OCI-LY1 (cell line): Measurements from ENCODE around the gene FAM13C.

Source experiments
- H2AFZ ChIP-seq: fragments of 200-600 bp; sonication (generic), shearing (Covaris generic); 2 replicates; pipeline ENCODE4 v1.6.0; 2014; ENCODE audit warnings: antibody characterized with exemption, mild to moderate bottlenecking, low read length
- H3F3A ChIP-seq: fragments of 200-600 bp; sonication (generic), shearing (Covaris generic); 2 replicates; pipeline ENCODE4 v1.6.0; 2014; ENCODE audit warnings: mild to moderate bottlenecking, antibody characterized with exemption, low read length, moderate library complexity; ENCODE audit not compliant: insufficient read depth
- H3K27ac ChIP-seq: fragments of 200-600 bp; sonication (generic); 2 replicates; pipeline ENCODE4 v1.5.1; 2014; ENCODE audit warnings: low read length, mixed run types, mild to moderate bottlenecking, low read depth; ENCODE audit not compliant: poor library complexity, severe bottlenecking
- H3K27me3 ChIP-seq: fragments of 200-600 bp; sonication (generic); 2 replicates; pipeline ENCODE4 v1.6.0; 2014; ENCODE audit warnings: antibody characterized with exemption, mild to moderate bottlenecking, low read length, moderate library complexity; ENCODE audit not compliant: insufficient read depth
- H3K36me3 ChIP-seq: fragments of 200-600 bp; sonication (generic); 2 replicates; pipeline ENCODE4 v1.6.1; 2014; ENCODE audit warnings: mild to moderate bottlenecking, antibody characterized with exemption, low read length, moderate library complexity, mixed read lengths; ENCODE audit not compliant: insufficient read depth
- H3K4me1 ChIP-seq: fragments of 200-600 bp; sonication (generic); 2 replicates; pipeline ENCODE4 v1.5.1; 2014; ENCODE audit warnings: mild to moderate bottlenecking, low read length, moderate library complexity; ENCODE audit not compliant: insufficient read depth, severe bottlenecking
- H3K4me2 ChIP-seq: fragments of 200-600 bp; sonication (generic), shearing (Covaris generic); 2 replicates; pipeline ENCODE4 v1.6.1; 2014; ENCODE audit warnings: low read length
- H3K4me3 ChIP-seq: fragments of 200-600 bp; sonication (generic); 2 replicates; pipeline ENCODE4 v1.5.1; 2014; ENCODE audit warnings: low read length, low read depth, mild to moderate bottlenecking, mixed read lengths; ENCODE audit not compliant: poor library complexity, severe bottlenecking
- H3K79me2 ChIP-seq: fragments of 200-600 bp; shearing (Covaris generic); 2 replicates; pipeline ENCODE4 v1.6.1; 2016; ENCODE audit warnings: mixed run types, low read length, mixed read lengths; ENCODE audit not compliant: insufficient read depth
- H3K9ac ChIP-seq: fragments of 200-600 bp; sonication (generic), shearing (Covaris generic); 2 replicates; pipeline ENCODE4 v1.6.1; 2014; ENCODE audit warnings: mild to moderate bottlenecking, low read length, mixed read lengths
- H3K9me2 ChIP-seq: fragments of 200-600 bp; sonication (generic), shearing (Covaris generic); 2 replicates; pipeline ENCODE4 v1.6.1; 2014; ENCODE audit warnings: low read depth, mild to moderate bottlenecking, low read length, mixed read lengths
- H3K9me3 ChIP-seq: fragments of 200-600 bp; shearing (Covaris generic); 2 replicates; pipeline ENCODE4 v1.6.1; 2014; ENCODE audit warnings: low read length, mixed read lengths
- H4K20me1 ChIP-seq: fragments of 200-600 bp; sonication (generic), shearing (Covaris generic); 2 replicates; pipeline ENCODE4 v1.6.0; 2016; ENCODE audit warnings: mild to moderate bottlenecking, low read length; ENCODE audit not compliant: insufficient read depth
- EZH2 ChIP-seq: fragments of 200-600 bp; sonication (generic), shearing (Covaris generic); IDR thresholded peaks from 2 replicates; pipeline ENCODE4 v1.8.0; 2017; ENCODE audit warnings: borderline replicate concordance, mixed run types, mild to moderate bottlenecking, antibody characterized with exemption, low read length, moderate library complexity, mixed read lengths
- TF ChIP-seq, protein P1 (sequence below): fragments of 200-600 bp; sonication (generic), shearing (Covaris generic); IDR thresholded peaks from 2 replicates; pipeline ENCODE4 v1.5.1; 2017; ENCODE audit warnings: mild to moderate bottlenecking, antibody characterized with exemption, low read length, moderate library complexity, mixed read lengths

The FAM13C gene

DNA sequence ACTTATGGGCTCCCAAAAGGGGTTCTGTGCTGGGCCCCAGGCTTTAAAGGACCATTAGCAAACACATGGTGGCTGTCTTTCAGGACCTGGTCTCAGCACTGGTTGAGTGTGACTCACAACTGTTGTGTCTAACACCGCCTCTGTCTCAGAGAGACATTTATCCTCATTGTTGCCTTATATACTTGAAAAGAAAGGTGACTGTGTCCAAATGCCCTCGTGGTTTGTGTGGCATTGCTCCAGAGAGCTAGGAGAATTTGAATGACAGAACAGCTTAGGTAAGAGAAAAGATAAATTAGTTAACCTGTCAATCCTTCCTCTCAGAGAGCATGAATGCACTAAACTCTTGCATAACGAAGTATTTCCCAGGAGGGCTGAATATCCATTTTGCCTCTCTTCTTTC lies 14.5 kb upstream of the FAM13C start:
- no peak overlapping the region for H3K4me3 ChIP-seq
- no peak for TF ChIP-seq EZH2
- TF ChIP-seq, protein P1, sequence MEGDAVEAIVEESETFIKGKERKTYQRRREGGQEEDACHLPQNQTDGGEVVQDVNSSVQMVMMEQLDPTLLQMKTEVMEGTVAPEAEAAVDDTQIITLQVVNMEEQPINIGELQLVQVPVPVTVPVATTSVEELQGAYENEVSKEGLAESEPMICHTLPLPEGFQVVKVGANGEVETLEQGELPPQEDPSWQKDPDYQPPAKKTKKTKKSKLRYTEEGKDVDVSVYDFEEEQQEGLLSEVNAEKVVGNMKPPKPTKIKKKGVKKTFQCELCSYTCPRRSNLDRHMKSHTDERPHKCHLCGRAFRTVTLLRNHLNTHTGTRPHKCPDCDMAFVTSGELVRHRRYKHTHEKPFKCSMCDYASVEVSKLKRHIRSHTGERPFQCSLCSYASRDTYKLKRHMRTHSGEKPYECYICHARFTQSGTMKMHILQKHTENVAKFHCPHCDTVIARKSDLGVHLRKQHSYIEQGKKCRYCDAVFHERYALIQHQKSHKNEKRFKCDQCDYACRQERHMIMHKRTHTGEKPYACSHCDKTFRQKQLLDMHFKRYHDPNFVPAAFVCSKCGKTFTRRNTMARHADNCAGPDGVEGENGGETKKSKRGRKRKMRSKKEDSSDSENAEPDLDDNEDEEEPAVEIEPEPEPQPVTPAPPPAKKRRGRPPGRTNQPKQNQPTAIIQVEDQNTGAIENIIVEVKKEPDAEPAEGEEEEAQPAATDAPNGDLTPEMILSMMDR, result no peak
- H3K27ac ChIP-seq, result no peak overlapping the region
- H4K20me1 ChIP-seq, result no peaks in the 10 kb centered on the region
- H3K27me3 ChIP-seq, result no peaks in the 10 kb centered on the region
- H3K9me2 ChIP-seq, result no peaks in the 10 kb centered on the region
- no peaks in the 10 kb centered on the region for H3K79me2 ChIP-seq
- no peak overlapping the region for H2AFZ ChIP-seq
- H3K4me1 ChIP-seq, result no peaks in the 10 kb centered on the region
- no peaks in the 10 kb centered on the region for H3F3A ChIP-seq
- no peaks in the 10 kb centered on the region for H3K36me3 ChIP-seq
- H3K9ac ChIP-seq, result no peak overlapping the region
- no peaks in the 10 kb centered on the region for H3K9me3 ChIP-seq
- no peak overlapping the region for H3K4me2 ChIP-seq

DNA sequence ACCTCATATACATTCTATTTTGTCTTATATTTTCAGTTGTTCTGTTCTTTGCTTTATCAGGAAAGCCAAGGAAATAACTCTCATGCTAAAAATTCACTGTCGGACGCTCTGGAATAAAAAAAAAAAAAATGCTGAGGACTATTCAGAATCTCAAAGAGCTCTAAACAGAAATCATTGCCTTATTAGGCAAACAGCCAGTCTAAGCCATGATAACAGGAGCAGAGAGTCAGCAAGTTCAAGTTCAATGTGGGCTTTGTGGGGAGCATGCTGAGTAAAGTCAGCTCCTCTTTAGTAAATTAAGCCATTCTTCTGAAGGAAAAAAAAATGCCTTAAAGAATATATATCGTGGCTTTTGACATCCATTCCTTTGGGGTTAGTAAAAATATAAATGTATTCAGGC lies 13.6 kb upstream of the FAM13C start:
- no peak overlapping the region for H3K4me3 ChIP-seq
- H3K9ac ChIP-seq, result no peak overlapping the region
- H3K79me2 ChIP-seq, result no peaks in the 10 kb centered on the region
- H2AFZ ChIP-seq, result no peak overlapping the region
- H3K4me1 ChIP-seq, result no peaks in the 10 kb centered on the region
- H3K4me2 ChIP-seq, result no peak overlapping the region
- no peaks in the 10 kb centered on the region for H3K27me3 ChIP-seq
- H3K36me3 ChIP-seq, result no peaks in the 10 kb centered on the region
- no peaks in the 10 kb centered on the region for H3K9me2 ChIP-seq
- no peaks in the 10 kb centered on the region for H3K9me3 ChIP-seq
- no peak overlapping the region for H3K27ac ChIP-seq
- H4K20me1 ChIP-seq, result no peaks in the 10 kb centered on the region
- no peak for TF ChIP-seq EZH2
- TF ChIP-seq, protein P1, result no peak
- H3F3A ChIP-seq, result no peaks in the 10 kb centered on the region

DNA sequence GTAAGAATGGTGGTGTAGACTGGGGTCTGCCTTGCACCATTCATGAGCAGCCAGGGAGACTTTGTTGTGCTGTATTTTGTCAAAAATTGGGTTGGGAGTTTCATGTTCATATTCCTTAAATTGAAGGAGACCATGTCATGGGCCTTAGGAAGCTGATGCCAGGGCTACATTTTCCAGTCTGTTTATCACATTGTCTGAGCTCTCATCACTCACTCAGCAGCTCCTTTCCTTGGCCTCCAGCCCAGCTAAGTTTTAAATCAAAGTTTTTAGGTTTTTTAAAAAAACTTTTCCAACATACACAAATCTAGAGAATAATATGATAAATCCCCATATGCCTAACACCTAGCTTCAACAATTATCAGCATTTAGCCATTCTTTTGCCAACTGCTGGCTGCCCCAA lies 12.6 kb upstream of the FAM13C start:
- H2AFZ ChIP-seq, result no peak overlapping the region
- H3K9me3 ChIP-seq, result no peaks in the 10 kb centered on the region
- TF ChIP-seq, protein P1, result no peak
- no peak for TF ChIP-seq EZH2
- H3K79me2 ChIP-seq, result no peaks in the 10 kb centered on the region
- no peak overlapping the region for H3K4me3 ChIP-seq
- H3K4me1 ChIP-seq, result no peaks in the 10 kb centered on the region
- H4K20me1 ChIP-seq, result no peaks in the 10 kb centered on the region
- H3F3A ChIP-seq, result no peaks in the 10 kb centered on the region
- H3K27me3 ChIP-seq, result no peaks in the 10 kb centered on the region
- no peak overlapping the region for H3K27ac ChIP-seq
- no peaks in the 10 kb centered on the region for H3K9me2 ChIP-seq
- no peak overlapping the region for H3K9ac ChIP-seq
- no peaks in the 10 kb centered on the region for H3K36me3 ChIP-seq
- H3K4me2 ChIP-seq, result no peak overlapping the region
